PC-9 (cell line): ENCODE results near the gene GNAQ. TPM values are rescaled to one million over a fixed set of nuclear protein-coding genes. Genes with fewer than 3 reads are reported as not detected.

Source experiments
- BruUV-seq: library from RNA; stranded (reverse); fragments of 400-500 nt; replicated peaks from 2 replicates; lab custom pipeline; 2021; lab: Mats Ljungman, UMichigan
- CTCF ChIA-PET: fragments of 300-600 bp; sonication (Branson Sonifier 250); formaldehyde crosslinking; loops from one replicate; lab custom pipeline; 2022; ENCODE audit warnings: antibody characterized with exemption; lab: Charles Lee
- POLR2A ChIA-PET: fragments of 300-600 bp; sonication (Branson Sonifier 250); formaldehyde crosslinking; loops from one replicate; lab custom pipeline; 2022; ENCODE audit warnings: antibody characterized with exemption; ENCODE audit not compliant: unreplicated experiment; lab: Charles Lee
- DNase-seq, 2 experiments: peaks; one replicate each; pipeline versions ENCODE4 v3.0.0 to v3.0.0-alpha.2; 2015 to 2022; ENCODE audit warnings: mixed read lengths in 1 of 2
- H2AFZ ChIP-seq: fragments of 200-600 bp; sonication (generic); 2 replicates; pipeline ENCODE4 v1.8.1; 2017; ENCODE audit warnings: antibody characterized with exemption
- H3F3A ChIP-seq: fragments of 200-600 bp; sonication (generic); 2 replicates; pipeline ENCODE4 v1.8.1; 2017; ENCODE audit warnings: antibody characterized with exemption, mild to moderate bottlenecking, low read depth; ENCODE audit not compliant: insufficient read depth
- H3K27ac ChIP-seq: fragments of 200-600 bp; sonication (generic); 2 replicates; pipeline ENCODE4 v1.6.1; 2016; ENCODE audit warnings: mixed run types
- H3K27me3 ChIP-seq: fragments of 200-600 bp; sonication (generic); 2 replicates; pipeline ENCODE4 v1.6.1; 2016; ENCODE audit warnings: low read depth, mixed run types; ENCODE audit not compliant: insufficient read depth
- H3K36me3 ChIP-seq: fragments of 200-600 bp; sonication (generic); 2 replicates; pipeline ENCODE4 v1.6.1; 2016; ENCODE audit warnings: low read depth, mixed run types
- H3K4me1 ChIP-seq: fragments of 200-600 bp; sonication (generic); replicated peaks from 2 replicates; pipeline ENCODE4 v1.6.1; 2016; ENCODE audit warnings: mixed run types; ENCODE audit not compliant: insufficient read depth
- H3K4me2 ChIP-seq: fragments of 200-600 bp; sonication (generic); 2 replicates; pipeline ENCODE4 v1.6.1; 2017; ENCODE audit warnings: mixed run types
- H3K4me3 ChIP-seq: fragments of 200-600 bp; sonication (generic); 2 replicates; pipeline ENCODE4 v1.6.1; 2016; ENCODE audit warnings: mixed run types
- H3K79me2 ChIP-seq: fragments of 200-600 bp; sonication (generic); 2 replicates; pipeline ENCODE4 v1.6.1; 2017; ENCODE audit warnings: low read depth, mixed run types
- H3K9me2 ChIP-seq: fragments of 200-600 bp; sonication (generic); 2 replicates; pipeline ENCODE4 v1.8.1; 2017; ENCODE audit warnings: mild to moderate bottlenecking; ENCODE audit not compliant: insufficient read depth
- H3K9me3 ChIP-seq: fragments of 200-600 bp; sonication (generic); 2 replicates; pipeline ENCODE4 v1.8.1; 2016; ENCODE audit warnings: low read depth; ENCODE audit not compliant: insufficient read depth
- H4K20me1 ChIP-seq: fragments of 200-600 bp; sonication (generic); 2 replicates; pipeline ENCODE4 v1.8.1; 2017; ENCODE audit not compliant: insufficient read depth
- EZH2 ChIP-seq: fragments of 200-600 bp; sonication (generic); IDR thresholded peaks from 2 replicates; pipeline ENCODE4 v1.8.0; 2017; ENCODE audit warnings: antibody characterized with exemption, low read depth
- intact Hi-C: fragments of 100-400 bp; cut with micrococcal nuclease; formaldehyde crosslinking; loops from one replicate; pipeline ENCODE4 v1.10.0; 2022; ENCODE audit not compliant: unreplicated experiment
- total RNA-seq: library from RNA; stranded (reverse); gene quantifications from 2 replicates; pipeline ENCODE4 v1.2.3, GENCODE V29; 2021
- TF ChIP-seq, protein P1 (sequence below): fragments of 200-600 bp; sonication (generic); conservative IDR thresholded peaks from 2 replicates; pipeline ENCODE4 v1.6.1; 2017; ENCODE audit warnings: mixed run types, antibody characterized with exemption, mild to moderate bottlenecking, moderate library complexity

The GNAQ gene
- total RNA-seq, 1 experiment from 2014 or later: 51.6 TPM

DNA sequence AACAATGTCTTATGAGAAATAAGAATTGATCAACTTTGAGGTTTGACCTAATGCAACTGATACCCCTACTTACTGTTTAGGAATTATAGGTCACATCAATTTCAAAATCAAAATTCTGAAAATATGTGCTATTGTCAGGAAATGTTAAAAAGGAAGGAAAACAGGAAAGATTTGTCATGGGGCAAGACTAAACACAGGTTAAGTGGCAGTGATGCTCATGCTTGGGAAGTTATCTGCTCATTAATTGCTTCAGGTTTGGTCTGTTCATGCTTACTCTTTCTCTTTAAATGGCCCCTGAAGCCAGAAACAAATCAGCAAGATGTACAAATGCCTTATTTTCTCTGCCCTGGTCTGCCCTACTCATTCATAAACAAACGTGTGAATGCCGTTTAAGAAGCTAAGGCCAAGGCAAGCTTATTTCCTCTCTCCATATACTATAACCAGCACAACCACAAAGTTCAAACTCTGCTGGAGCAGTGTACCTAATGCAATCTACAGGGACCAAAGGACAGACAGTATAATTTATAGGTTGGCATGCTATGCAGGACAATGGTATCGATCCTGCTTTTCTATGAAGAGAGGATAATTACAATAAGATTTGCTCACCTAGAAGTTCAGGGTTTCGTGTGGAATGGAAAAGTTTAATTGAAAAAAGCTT, 177.2 kb downstream of the GNAQ start:
- CTCF ChIA-PET: no interaction called here

DNA sequence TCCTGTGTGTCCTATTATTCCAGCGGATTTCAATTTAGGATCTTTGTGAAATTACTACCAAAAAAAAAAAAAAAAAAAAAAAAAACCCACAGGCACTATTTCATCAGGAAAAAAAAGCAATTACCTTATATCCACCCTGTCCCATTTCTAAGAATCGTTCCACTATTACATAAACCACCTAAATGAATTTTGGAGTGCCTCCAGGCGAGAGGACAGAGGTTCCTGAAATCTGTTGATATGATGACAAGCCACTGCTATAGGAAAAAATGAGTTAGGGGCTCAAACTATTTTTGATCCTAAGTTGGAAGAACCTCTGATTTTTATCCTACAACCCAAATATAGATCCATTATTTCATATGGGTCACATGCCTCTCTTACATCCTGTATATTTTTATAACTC, 177.9 kb downstream of the GNAQ start:
- Histone ChIP-seq H3K9me3 (no peaks in the 10 kb centered on the region), H4K20me1 (no peaks in the 10 kb centered on the region; the same call in 1 of the 2 replicates), H3F3A (0 out of 2 replicates have a peak, but pooled peaks cover 7% of the 10 kb centered on the region), H3K4me2 (no peak overlapping the region), H3K79me2 (peaks cover 17% of the 10 kb centered on the region), H3K27me3 (no peaks in the 10 kb centered on the region), H3K27ac (no peak overlapping the region), H3K4me1 (peaks cover 25% of the 10 kb centered on the region), H3K36me3 (no peaks in the 10 kb centered on the region), H2AFZ (no peak overlapping the region), H3K4me3 (no peak overlapping the region), H3K9me2 (no peaks in the 10 kb centered on the region)
- ChIA-PET POLR2A (interaction anchor here (0.6 kb wide), 1 partner anchor 104 kb away, joined by 4 read pairs; no protein-coding TSS in a partner anchor), CTCF (no interaction called here)
- TF ChIP-seq, protein P1, sequence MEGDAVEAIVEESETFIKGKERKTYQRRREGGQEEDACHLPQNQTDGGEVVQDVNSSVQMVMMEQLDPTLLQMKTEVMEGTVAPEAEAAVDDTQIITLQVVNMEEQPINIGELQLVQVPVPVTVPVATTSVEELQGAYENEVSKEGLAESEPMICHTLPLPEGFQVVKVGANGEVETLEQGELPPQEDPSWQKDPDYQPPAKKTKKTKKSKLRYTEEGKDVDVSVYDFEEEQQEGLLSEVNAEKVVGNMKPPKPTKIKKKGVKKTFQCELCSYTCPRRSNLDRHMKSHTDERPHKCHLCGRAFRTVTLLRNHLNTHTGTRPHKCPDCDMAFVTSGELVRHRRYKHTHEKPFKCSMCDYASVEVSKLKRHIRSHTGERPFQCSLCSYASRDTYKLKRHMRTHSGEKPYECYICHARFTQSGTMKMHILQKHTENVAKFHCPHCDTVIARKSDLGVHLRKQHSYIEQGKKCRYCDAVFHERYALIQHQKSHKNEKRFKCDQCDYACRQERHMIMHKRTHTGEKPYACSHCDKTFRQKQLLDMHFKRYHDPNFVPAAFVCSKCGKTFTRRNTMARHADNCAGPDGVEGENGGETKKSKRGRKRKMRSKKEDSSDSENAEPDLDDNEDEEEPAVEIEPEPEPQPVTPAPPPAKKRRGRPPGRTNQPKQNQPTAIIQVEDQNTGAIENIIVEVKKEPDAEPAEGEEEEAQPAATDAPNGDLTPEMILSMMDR: no peak
- no peak for TF ChIP-seq EZH2
- BruUV-seq: no TSS peak
- DNase-seq: no peak
- intact Hi-C loops: no loop called here

More for the DNA sequence above, 177.2 kb downstream of the GNAQ start:
- peaks cover 21% of the 10 kb centered on the region for H3K79me2 ChIP-seq
- 0 out of 2 replicates have a peak, but pooled peaks cover 7% of the 10 kb centered on the region for H3F3A ChIP-seq
- H2AFZ ChIP-seq: no peak overlapping the region
- BruUV-seq: no TSS peak
- DNase-seq: no peak
- H4K20me1 ChIP-seq: no peaks in the 10 kb centered on the region; the same call in 1 of the 2 replicates
- H3K4me3 ChIP-seq: no peak overlapping the region
- H3K36me3 ChIP-seq: no peaks in the 10 kb centered on the region
- intact Hi-C loops: no loop called here
- no peak overlapping the region for H3K27ac ChIP-seq
- H3K9me2 ChIP-seq: no peaks in the 10 kb centered on the region
- POLR2A ChIA-PET: no interaction called here
- peaks cover 25% of the 10 kb centered on the region for H3K4me1 ChIP-seq
- H3K4me2 ChIP-seq: no peak overlapping the region
- no peaks in the 10 kb centered on the region for H3K9me3 ChIP-seq
- TF ChIP-seq, protein P1: no peak
- no peak for TF ChIP-seq EZH2
- no peaks in the 10 kb centered on the region for H3K27me3 ChIP-seq

DNA sequence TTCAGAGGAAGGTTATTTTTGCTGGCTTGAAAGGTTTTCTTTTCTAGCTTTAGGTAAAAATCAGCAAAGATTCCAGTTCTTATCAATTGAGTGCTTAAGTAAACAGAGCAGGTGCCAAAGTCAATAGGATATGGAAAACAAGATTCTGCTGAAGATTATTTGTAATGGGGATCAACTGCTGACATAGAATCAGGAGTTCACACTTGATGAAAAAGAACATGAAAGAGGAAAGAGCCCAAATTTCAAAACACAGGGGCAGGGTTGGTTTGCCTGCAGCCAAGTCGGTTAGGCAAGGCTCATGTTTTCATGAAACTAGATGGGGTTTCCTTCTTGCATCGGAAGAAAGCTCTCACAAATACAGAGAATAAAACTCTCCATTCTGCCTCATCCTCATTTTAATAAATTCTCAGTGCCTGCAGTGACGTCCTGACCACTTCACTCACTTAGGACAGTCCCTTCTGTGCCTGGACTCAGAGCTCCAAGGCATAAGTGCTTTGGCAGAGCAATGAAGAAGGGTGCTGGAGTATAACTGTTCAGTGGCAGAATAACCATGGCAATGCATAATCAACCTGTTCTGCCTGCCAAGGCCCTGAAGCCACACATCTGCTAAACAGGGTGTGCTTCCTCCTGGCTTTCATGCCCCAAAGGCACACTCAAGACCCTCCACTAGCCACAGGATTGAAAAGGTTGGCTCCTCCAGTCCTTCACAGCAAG, 179.6 kb downstream of the GNAQ start:
- BruUV-seq: no TSS peak
- Histone ChIP-seq H3F3A (0 out of 2 replicates have a peak, but pooled peaks cover 7% of the 10 kb centered on the region), H3K36me3 (no peaks in the 10 kb centered on the region), H2AFZ (no peak overlapping the region), H3K27me3 (no peaks in the 10 kb centered on the region), H3K79me2 (peaks cover 15% of the 10 kb centered on the region; the same call in 1 of the 2 replicates), H3K4me1 (peaks cover 25% of the 10 kb centered on the region), H3K4me2 (peak overlapping the region; percentile 46), H3K4me3 (no peak overlapping the region), H4K20me1 (no peaks in the 10 kb centered on the region; the same call in 1 of the 2 replicates), H3K9me2 (no peaks in the 10 kb centered on the region), H3K9me3 (no peaks in the 10 kb centered on the region), H3K27ac (no peak overlapping the region)
- no peak for TF ChIP-seq EZH2
- TF ChIP-seq, protein P1: no peak
- ChIA-PET POLR2A (interaction anchor here (0.6 kb wide), 1 partner anchor 56 kb away, joined by 3 read pairs; no protein-coding TSS in a partner anchor), CTCF (no interaction called here)
- DNase-seq: peak in 1 of 2 experiments; percentile 68
- intact Hi-C loops: no loop called here
